Stromal cell of bone marrow (primary cell): Measurements from ENCODE around the gene WASF3.

Source experiments
- DNase-seq: peaks from one replicate; pipeline ENCODE4 v3.0.0-alpha.2; 2012; ENCODE audit warnings: low read depth

WASF3 gene

DNA sequence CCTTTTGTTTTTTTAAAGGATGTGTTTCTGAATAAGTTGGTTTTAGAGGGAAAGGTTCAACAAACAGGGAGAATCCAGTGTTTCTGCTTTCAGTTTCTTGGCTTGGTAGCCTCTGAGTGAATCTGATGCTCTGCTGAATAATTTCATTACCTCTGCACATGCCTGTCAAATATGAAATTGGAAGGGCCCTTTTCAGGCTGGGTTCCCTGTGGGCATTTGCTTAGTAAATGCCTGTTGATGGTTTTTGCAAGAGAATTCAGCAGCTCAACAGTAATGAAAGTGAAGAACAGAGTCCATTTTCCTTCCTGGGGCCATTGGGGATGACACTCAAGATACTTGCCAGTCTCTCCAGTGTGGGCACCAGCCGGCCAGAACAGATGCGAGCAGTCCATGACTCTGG, 128.8 kb downstream of the WASF3 start:
- DNase-seq: no peak

DNA sequence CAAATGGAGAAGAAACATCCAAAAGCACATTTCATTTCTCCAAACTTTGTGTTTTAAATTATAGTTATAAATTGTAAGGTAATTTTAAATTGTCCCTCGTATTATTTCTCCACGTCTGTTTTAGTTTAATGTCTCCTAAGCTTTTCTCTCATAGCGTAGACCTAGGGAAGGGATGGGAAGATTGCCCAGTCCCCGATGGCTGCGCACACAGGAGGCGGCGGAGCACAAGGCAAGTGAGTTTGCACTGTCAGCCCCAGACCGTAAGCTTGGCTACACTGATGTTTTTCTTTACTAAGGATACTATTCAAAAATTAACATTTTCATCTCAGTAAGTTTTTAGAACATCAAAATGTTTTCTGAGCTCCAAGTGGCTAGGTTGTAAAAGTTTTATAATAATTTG, 130.8 kb downstream of the WASF3 start:
- no peak for DNase-seq

DNA sequence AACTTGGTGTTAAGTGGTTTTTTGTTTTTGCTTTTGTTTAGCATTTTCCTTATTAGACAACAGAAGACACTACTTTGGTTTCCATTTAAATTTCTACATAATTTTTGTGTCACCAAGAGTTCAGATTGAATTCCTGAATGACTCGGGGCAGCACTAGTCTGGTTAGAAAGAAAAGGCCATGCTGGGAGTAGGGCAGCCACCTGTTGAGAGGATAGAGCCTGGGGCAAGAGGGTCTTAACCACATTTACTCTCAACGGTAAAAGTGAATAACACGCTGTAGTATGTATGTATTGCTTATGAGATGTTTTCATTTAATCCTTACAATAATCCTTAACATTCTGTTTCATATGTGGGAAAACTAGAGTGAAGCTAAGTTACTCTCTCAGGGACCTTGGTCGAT, 131.5 kb downstream of the WASF3 start:
- DNase-seq: no peak

DNA sequence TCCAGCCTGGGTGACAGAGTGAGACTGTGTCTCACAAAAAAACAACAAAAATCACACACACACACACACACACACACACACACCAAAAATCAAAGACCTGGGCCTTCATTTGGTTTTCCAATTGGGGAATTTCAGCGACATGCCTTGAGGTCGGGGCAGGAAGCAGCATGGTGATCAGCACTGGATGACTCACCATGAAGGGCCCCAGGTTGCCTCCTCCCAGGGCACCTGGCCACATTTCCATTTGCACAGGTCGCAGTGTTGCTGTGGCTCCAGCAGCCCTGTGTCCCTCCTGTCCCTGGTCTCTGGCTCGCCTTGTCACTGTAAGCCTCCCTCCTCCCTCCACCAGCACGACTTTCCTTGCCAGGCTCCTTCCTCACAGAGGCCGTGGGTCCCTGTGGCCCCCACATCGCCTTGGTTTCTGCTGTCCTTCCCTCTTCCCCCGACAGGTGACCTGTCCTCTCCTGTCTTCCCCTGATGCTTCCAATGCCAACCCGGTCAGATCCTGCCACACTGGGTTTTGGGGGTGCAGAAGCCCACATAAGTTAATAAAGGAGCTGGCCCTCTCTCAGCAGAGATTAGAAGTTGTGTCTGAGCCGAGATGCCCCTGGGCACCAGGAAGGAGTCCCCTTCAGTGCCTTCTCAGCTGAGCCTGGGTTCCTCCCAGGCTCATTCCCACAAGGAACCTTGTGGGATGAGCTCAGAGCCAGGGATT, 136.4 kb downstream of the WASF3 start:
- DNase-seq: no peak

DNA sequence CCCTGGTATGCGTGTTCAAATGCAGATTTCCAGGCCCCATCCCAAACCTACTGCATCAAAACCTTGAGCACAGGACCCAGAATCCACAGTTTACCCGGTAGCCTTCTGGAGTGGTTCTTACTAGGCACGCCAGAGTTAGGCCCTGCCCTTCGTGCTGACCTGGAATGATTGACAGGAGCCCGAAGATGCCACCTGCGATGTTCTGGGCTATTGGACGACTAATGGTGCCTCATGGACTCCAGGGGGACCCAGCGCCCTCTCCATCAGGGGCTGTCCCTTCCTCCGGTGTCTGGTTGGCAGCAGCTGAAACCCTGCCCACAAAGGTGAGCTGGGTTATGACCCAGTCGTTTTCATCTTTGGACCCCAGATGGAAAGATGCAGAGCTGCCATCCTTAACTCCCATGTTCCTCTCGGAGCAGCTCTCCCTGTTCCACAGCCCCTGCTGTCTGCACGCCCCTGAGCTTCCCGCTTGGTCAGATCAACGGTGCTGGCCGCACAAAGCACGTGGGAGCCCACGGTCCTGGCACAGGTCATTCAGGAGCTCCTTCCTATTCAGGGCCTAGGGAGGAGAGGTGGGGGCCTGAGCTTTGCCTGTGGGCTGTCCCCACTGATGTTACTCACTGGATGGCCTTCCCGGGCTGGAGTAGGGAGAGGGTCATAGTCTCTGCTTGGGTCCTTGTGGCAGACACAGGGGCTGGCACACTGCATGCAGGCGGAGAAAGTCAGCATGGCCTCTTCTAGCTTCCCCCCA, 137.3 kb downstream of the WASF3 start:
- no peak for DNase-seq

DNA sequence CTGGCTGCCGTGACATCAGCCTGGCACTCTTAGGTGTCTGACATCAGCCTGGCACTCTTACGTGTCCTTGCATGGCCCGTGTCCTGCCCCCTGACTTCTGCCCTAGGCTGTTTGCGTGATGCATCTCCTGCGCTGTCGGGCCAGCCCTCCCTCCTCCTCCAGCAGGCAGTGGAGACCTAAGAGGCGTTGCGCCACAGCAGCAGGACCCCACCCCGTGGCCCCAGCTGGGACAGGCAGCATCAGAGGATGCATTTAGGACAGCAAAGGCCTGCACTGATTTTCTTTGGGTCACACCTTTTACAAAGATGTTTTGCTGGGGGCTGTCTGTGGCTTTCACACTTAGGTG, 137.8 kb downstream of the WASF3 start:
- DNase-seq: no peak

DNA sequence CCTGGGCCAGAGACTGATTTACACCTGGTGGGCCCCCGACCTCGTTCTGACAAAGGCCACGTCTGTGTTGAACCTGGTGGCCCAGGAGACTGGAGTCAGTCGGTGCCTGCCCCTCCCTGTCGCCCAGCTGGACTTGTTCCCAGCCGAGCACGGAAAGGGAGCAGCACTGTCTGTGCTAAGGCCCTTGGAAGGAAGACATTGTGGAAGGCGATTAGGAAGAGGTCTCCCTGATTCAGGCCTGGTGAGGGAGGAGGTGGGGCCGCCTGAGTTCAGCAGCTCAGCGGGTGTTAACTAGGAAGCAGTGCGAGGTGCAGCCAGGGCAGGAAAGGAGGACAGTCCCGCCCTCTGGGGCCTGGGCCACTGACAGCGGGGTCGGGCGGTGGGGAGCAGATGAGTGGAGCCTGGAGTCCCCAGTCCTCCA, 138.4 kb downstream of the WASF3 start:
- no peak for DNase-seq

DNA sequence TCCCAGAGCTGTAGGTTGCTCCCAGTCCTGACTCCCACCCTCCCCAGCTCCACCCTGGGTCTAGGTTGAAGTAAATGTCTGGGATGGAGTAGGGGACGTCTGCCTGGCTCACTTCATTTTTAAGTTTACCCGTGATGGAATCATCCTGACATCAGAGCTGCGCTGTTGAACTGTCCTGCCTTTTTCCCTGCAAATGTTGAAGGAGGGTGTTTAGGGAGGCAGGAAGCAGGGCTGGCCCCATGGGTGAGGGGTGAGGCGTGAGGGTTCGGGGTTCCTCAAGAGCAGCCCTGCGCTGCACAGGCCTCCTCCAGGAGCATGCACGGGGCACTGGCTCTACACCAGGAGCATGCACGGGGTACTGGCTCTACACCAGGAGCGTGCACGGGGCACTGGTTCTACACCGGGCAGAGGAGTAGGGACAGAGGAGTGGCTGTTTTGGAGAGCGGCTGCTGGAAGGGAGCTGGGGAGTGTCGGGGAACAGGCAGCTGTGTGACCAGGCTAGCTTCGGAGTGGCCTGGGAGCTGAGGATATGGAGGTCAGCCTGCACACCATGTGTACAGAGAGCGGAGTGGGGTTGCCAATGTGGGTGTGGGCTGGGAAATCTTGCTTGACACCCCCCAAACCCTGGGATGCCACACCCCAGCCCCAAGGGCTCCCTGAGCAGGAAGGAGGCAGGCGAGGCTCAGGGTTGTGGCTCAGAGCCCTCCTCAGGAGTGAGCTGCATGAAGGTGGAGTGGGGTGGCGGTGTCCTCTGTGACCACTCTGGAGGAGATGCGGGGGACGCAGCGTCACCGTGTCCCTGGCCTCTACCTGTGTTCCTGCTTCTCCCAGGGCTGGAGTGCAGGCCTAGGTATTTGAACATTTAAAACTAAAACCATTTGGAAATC, 139.8 kb downstream of the WASF3 start:
- no peak for DNase-seq

DNA sequence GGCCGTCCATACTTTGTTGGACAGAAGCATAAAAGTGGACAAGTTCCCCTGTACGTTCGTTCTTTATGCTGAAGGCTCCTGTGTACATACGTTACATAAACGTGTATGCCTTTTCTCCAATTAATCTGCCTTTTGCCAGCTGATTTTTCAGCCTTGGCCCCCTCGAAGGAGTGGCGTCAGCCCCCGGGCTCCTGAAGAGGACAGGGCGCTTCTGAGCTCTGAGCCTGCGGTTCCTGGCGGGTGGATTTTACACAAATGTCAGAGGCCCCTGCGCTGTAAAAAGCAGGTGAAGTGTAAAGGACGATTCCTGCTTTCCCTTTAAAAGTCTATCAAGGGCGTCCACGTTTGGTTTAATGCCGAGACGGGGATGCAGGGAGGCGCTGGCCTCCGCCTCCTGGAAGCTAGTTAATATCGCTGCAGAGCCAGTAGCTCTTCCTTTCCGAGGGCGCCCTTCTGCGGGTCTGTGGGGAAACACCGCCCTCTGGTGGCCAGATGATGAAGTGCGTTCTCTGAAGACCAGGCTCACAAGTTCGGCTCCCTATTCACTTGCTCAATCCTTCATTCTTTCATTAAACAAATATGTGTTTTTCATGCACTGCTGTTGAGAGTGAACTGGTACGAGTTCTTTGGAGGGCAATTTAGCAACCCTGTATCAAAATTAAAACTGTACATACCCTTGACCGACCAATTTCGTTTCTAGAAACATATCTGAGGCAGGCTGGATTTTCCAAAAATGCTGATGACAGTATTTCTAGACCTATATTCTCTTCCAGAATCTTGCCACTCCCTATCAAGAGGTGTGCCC, 141.1 kb downstream of the WASF3 start:
- DNase-seq: peak; percentile 70

DNA sequence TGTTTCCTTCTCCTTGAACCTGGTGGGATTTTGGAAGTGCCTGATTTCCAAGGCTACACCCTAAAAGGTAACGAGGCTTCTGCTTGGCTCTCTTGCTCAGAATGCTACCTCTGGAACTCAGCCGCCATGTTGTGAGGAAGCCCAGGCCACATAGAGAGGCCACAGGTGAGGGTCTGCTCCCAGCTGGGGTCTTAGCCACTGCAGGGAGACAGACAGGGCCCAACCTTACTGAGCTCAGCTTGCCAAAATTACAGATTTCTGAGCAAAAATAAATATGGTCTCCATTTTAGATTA, 141.7 kb downstream of the WASF3 start:
- DNase-seq: no peak

DNA sequence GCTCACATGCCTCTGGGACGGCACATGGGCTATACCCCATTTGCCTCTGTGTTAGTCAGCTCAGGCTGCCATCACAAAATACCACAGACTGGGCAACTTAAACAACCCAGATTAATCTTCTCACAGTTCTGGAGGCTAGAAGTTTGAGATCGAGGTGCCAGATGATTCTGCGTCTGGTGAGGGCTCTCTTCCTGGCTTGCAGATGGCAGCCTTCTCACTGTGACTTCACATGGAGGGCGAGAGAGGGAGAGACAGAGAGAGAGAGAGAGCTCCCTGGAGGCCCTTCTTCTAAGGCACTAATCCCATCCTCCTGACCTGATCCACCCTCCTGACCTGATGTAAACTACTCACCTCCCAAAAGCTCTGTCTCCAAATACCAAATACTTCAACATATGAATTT, 148.1 kb downstream of the WASF3 start:
- no peak for DNase-seq

DNA sequence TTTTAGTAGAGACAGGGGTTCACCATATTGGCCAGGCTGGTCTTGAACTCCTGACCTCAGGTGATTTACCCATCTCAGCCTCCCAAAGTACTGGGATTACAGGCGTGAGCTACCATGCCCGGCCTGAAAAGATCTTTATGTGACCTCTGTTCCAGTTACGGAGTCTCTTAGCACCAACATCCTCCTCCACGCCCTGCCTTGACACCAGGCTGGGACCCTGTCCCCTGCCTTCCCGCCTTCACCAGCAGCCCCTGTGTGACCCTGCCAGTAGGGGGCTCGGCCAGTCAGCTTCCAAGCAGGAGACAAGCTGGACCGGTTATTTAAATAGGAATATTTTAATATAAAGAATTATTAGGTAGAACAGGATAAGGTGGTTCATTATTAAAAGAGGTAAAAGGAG, 148.9 kb downstream of the WASF3 start:
- DNase-seq: no peak

DNA sequence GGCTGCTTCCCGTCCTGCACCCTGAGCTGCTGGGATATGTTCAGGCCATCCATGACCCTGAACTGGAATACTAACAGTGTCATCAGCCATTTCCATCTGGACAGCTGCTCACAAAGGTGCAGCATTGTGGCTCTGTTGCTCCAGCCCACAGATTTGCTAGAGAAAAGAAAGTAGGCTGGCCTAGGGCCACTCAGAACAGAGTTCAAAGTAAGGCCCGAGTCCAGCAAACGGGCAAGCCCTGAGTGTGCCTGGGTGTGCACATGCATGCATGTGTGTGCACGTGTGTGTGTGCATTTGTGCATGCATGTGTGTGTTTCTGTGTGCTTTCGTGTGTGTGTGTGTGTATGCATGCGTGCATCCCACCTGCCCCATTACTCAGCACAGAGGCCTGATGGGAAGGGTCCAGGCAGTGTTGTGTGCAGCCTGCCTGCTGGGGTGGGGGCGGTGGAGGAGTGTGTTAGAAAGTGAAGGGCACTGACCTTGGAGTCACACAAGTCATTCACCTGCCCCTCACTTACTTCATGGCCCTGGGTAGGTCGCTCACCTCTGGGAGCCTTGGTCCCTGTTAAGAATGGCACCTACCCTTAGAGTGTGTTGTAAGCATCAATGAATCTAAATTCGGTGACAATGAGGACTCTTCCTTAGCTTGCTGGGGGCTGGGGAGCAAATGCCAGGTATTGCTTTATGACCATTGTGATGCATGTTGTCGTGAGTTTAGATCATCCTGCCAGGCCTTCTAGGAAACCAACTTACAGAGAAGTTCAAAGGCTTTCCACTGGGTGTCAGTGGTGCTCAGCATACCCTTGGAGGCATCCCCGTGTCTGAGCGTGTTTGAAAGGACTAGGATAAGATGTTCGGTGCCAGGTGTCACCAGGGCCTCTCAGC, 149.9 kb downstream of the WASF3 start:
- DNase-seq: peak; percentile 22

DNA sequence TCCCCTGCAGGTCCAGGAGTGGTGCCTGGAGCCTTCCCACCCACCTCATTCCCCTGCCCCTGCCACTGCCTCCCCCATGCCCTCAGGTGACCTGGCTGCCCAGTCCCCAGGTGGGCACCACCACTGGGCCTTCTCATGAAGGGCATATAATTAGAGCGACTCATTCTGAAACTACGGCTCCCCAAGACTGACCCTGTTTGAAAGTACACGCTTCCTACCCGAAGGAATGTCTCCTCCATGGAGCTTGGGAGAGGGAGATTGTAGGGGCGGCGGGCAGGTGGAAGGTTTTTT, 150.5 kb downstream of the WASF3 start:
- no peak for DNase-seq

DNA sequence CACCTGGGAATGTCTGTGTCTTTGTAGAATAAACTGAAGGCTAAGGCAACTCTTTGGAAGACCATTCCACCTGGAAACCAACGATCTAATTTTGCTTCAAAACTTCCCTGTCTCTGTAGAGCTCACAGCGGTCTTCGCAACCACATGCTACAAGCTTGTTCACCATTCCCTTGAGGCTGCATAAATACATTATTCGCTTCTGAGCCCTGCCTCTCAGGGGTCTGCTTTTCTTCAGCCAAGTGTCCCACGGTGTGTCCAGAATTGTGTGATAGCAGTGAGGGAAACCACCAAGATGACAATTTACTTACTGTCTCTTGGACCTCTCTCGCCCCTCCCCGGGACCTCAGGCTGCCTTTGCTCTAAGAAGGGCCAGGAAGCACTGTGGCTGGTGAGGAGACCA, 152.0 kb downstream of the WASF3 start:
- no peak for DNase-seq

DNA sequence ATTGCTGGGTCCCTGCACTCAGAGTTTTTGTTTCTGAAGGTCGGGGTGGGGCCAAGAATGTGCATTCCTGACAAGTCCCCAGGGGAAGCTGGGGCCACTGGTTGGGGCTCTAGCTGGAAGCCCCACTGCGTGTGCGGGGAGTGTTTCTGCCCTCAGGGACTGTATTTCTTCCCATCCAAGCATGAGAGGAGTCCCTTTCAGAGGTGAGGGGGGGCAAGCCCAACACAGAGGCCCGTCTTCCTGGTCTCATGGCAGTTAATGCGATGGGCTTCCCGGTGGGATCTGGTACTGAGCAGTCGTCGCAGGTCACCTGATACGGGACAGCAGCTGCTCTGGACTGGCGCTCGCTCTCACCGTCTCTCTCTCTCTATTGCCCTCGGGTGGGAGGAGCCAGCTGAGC, 152.7 kb downstream of the WASF3 start:
- DNase-seq: no peak

DNA sequence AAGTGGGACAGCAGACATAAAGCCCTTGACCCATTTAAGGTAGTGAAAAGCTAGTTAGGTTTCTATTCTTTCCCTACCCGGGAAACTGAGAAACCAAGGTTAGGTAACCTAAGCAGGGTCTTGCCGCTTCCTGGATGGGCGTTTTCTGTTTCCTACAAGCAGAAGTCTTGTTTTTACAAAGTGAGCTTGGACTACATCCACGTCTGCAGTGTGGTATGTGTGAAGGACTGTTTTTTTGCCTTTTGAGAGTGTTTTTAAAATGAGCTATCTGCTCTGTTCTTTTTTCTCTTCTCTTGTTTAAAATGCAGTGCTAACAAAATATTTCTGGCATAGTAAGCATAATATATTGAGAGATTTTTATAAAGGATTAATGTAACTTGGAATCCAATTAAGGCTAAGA, 153.7 kb downstream of the WASF3 start:
- no peak for DNase-seq

DNA sequence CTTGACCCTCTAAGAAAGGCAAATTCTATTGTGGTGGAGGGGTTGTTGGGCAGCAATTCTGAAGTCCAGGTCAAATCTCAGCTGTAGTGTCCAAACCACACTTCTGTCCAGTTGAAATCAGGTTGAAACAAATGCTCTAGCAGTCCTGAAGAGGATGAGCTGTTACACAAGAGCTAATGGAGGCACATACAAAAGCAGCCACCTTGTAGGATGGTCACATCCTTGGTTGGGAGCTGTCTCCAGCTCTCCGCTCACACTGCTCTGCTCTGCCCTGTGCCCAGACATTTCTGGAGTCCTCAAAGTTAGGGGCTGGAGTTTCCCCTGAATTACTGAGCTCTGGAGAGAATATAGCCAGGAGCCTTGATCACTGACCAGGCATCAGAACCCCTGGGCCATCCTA, 155.9 kb downstream of the WASF3 start:
- DNase-seq: no peak

DNA sequence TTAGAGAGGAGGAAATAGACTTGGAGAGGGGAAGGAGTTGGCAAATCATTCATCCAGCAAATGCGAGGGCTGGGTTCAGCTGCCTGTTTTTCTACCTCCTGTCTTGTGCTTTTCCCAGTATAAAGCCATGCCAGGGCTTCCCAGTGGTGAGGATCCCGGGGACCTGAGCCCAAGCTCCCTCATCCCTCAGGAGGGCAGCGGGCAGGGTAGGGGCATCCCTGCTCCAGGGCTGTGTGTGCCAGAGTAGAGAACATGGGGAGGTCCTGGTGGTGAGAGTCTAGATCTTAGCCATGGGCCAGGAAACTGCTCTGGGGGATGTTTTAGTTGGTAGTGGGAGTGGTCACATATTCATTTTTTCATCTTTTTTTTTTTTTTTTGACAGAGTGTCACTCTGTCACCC, 159.5 kb downstream of the WASF3 start:
- no peak for DNase-seq

DNA sequence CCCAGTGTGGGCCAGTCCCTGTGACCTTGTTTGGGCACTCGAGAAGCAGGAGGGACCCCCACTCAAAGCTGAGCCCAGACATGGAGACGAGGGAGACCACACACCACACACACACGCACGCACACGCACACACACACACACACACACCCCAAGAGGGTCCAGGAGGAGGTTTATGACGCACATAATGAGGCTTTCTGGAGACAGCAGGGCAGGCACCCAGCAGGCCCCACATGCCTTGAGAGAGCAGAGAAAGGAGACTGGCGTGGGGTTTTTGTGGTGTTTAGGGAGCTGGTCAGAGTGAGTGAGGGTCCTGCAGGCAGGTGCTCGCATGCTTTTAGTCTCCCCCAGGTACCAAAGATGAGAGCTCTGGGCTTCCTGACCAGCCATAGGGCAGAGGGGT, 160.7 kb downstream of the WASF3 start:
- DNase-seq: no peak

DNA sequence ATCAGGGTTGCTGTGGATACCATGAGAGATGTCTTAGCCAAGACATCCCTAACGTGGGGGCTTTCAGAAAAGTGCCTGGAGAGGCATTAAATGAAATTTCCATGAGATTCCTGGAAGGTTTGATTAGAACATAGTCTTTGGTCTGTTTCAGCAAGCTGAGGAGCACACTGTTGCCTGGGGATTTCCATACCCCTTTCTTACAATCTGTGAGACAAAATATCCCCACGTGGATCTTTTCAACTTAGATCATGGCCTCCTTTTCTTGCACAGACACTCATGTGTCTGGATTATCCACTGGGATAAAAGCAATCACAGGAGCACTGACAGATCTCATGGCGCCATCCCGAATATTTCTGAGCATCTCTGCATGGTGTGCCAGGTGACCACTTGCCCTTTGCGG, 161.4 kb downstream of the WASF3 start:
- DNase-seq: no peak
